GM12878 (cell line): Measurements from ENCODE around the gene GLB1L. TPM values are rescaled to one million over a fixed set of nuclear protein-coding genes. Genes with fewer than 3 reads are reported as not detected.

Experiments
- ATAC-seq: fragments of 200-7000 bp; cut with Tn5 transposase; 3 replicates; pipeline ENCODE4 v1.9.1; 2020; ENCODE audit warnings: mild to moderate bottlenecking, moderate library complexity
- BruUV-seq: library from RNA; stranded (reverse); fragments of 400-500 nt; replicated peaks from 2 replicates; lab custom pipeline; 2021; lab: Mats Ljungman, UMichigan
- CTCF ChIA-PET: fragments of 300-600 bp; sonication (Branson Sonifier 250); formaldehyde crosslinking; extraction: SDS; loops from one replicate; lab custom pipeline; 2021; ENCODE audit warnings: inconsistent platforms; lab: Yijun Ruan, JAX
- POLR2A ChIA-PET: fragments of 350-600 bp; formaldehyde crosslinking; extraction: SDS; loops from one replicate; lab custom pipeline; 2021; ENCODE audit warnings: inconsistent platforms; lab: Charles Lee
- RAD21 ChIA-PET: fragments of 300-600 bp; sonication (Branson Sonifier 250); formaldehyde crosslinking; loops from one replicate; lab custom pipeline; 2023; ENCODE audit warnings: antibody characterized with exemption; ENCODE audit not compliant: unreplicated experiment; lab: Charles Lee
- SMC1A ChIA-PET: fragments of 300-600 bp; sonication (Branson Sonifier 250); formaldehyde crosslinking; loops from one replicate; lab custom pipeline; 2023; ENCODE audit not compliant: unreplicated experiment, uncharacterized antibody; lab: Charles Lee
- DNase-seq: peaks from one replicate; pipeline ENCODE4 v3.0.0-alpha.2; 2011; ENCODE audit warnings: low read depth, low spot score
- FAIRE-seq: peaks from 3 replicates; lab custom pipeline; 2011; peaks lifted over from hg19 to GRCh38; lab: Jason Lieb, UNC
- H2AFZ ChIP-seq: 2 replicates; pipeline ENCODE4 v1.6.0; 2011; ENCODE audit warnings: low read depth, low read length, control low read depth; ENCODE audit not compliant: control insufficient read depth
- H3K27ac ChIP-seq: 2 replicates; pipeline ENCODE4 v1.5.1; 2011; ENCODE audit warnings: control low read depth; ENCODE audit not compliant: control insufficient read depth, insufficient read depth
- H3K27me3 ChIP-seq, 2 experiments: replicated peaks in 1 of 2; 2 replicates each; pipeline versions ENCODE4 v1.6.0 to v1.6.1; 2011; ENCODE audit warnings: low read length in 1 of 2; ENCODE audit not compliant: control insufficient read depth in 2 of 2, insufficient read depth in 2 of 2
- H3K36me3 ChIP-seq, 2 experiments: 2 replicates each; pipeline ENCODE4 v1.5.1; 2011; ENCODE audit warnings: low read length in 1 of 2; ENCODE audit not compliant: control insufficient read depth in 2 of 2, insufficient read depth in 2 of 2
- H3K4me1 ChIP-seq: 2 replicates; pipeline ENCODE4 v1.6.1; 2011; ENCODE audit warnings: mild to moderate bottlenecking, low read length, moderate library complexity, mixed read lengths; ENCODE audit not compliant: control insufficient read depth, insufficient read depth
- H3K4me2 ChIP-seq: 2 replicates; pipeline ENCODE4 v1.6.0; 2011; ENCODE audit warnings: control low read depth; ENCODE audit not compliant: control insufficient read depth, insufficient read depth
- H3K4me3 ChIP-seq: fragments of 200-600 bp; sonication (generic); 2 replicates; pipeline ENCODE4 v1.5.1; 2016
- H3K79me2 ChIP-seq: 2 replicates; pipeline ENCODE4 v1.6.0; 2011; ENCODE audit warnings: low read length; ENCODE audit not compliant: control insufficient read depth, insufficient read depth
- H3K9ac ChIP-seq: 2 replicates; pipeline ENCODE4 v1.8.0; 2011; ENCODE audit warnings: low read length, control low read depth, mixed read lengths; ENCODE audit not compliant: control insufficient read depth, insufficient read depth
- H3K9me3 ChIP-seq: replicated peaks from 3 replicates; pipeline ENCODE4 v1.5.1; 2011; ENCODE audit warnings: mild to moderate bottlenecking, low read length; ENCODE audit not compliant: control insufficient read depth, insufficient read depth
- H4K20me1 ChIP-seq: 2 replicates; pipeline ENCODE4 v1.6.0; 2011; ENCODE audit not compliant: control insufficient read depth, insufficient read depth
- CBFB ChIP-seq: IDR thresholded peaks from 2 replicates; pipeline ENCODE4 v1.6.1; 2016; ENCODE audit warnings: antibody characterized with exemption, low read depth
- DPF2 ChIP-seq: fragments of 450-650 bp; IDR thresholded peaks from 2 replicates; pipeline ENCODE4 v1.6.1; 2017; ENCODE audit warnings: mild to moderate bottlenecking
- ETV6 ChIP-seq, 2 experiments: fragments of 450-650 bp in 1 of 2; IDR thresholded peaks in 1 of 2; conservative IDR thresholded peaks in 1 of 2; 2 replicates each; pipeline ENCODE4 v1.6.1; 2014; ENCODE audit warnings: antibody characterized with exemption in 1 of 2, borderline replicate concordance in 1 of 2, low read depth in 1 of 2, mild to moderate bottlenecking in 1 of 2, moderate library complexity in 1 of 2
- IKZF2 ChIP-seq, 2 experiments: fragments of 450-650 bp; IDR thresholded peaks; 2 replicates each; pipeline ENCODE4 v1.6.1; 2017; ENCODE audit warnings: mild to moderate bottlenecking in 2 of 2, moderate library complexity in 2 of 2
- IRF4 ChIP-seq: IDR thresholded peaks from 2 replicates; pipeline ENCODE4 v1.6.1; 2011; ENCODE audit warnings: low read depth, low read length
- KDM1A ChIP-seq: fragments of 200-600 bp; sonication (generic); IDR thresholded peaks from 2 replicates; pipeline ENCODE4 v1.6.1; 2016; ENCODE audit warnings: borderline replicate concordance
- NFIC ChIP-seq: IDR thresholded peaks from 2 replicates; pipeline ENCODE4 v1.6.1; 2012; ENCODE audit warnings: low read depth, mild to moderate bottlenecking, inconsistent platforms, low read length, moderate library complexity
- POLR2A ChIP-seq: IDR thresholded peaks from 2 replicates; pipeline ENCODE4 v1.6.1; 2011; ENCODE audit warnings: low read depth, mild to moderate bottlenecking, low read length
- RCOR1 ChIP-seq: conservative IDR thresholded peaks from 2 replicates; pipeline ENCODE4 v1.6.1; 2012; ENCODE audit warnings: low read depth, low read length, improper control_type of control experiment
- TARDBP ChIP-seq: IDR thresholded peaks from 2 replicates; pipeline ENCODE4 v1.6.1; 2016; ENCODE audit warnings: borderline replicate concordance
- YY1 ChIP-seq: IDR thresholded peaks from 2 replicates; pipeline ENCODE4 v1.6.1; 2011; ENCODE audit warnings: low read depth, mild to moderate bottlenecking, low read length
- ZNF622 ChIP-seq: fragments of 450-650 bp; IDR thresholded peaks from 2 replicates; pipeline ENCODE4 v1.6.1; 2017; ENCODE audit warnings: mild to moderate bottlenecking, inconsistent platforms
- WGBS: methylation state at CpG from one replicate; pipeline ENCODE4 v1.1.6; 2016; ENCODE audit warnings: low lambda C conversion rate; ENCODE audit not compliant: insufficient replicate concordance, insufficient coverage; ENCODE audit errors: missing lambda C conversion rate; 5-methylcytosine and 5-hydroxymethylcytosine counted together
- in situ Hi-C: fragments of 300-500 bp; cut with MboI; formaldehyde crosslinking; loops from 9 replicates; pipeline ENCODE4 v1.14.3; 2018; ENCODE audit warnings: mixed read lengths
- intact Hi-C: fragments of 100-400 bp; cut with micrococcal nuclease; formaldehyde crosslinking; loops from one replicate; pipeline ENCODE4 v1.14.2; 2022; ENCODE audit not compliant: unreplicated experiment
- polyA plus RNA-seq, 11 experiments: library from polyadenylated mRNA; depleted of rRNA in 4 of 11; unstranded in 6 of 11; stranded (reverse) in 5 of 11; fragments of >200 nt; fragmentation: Nextera tagmentation in 4 of 11; fragmentation: Illumina TruSeq in 1 of 11; extraction: Ambion mirVana in 4 of 11; extraction: Trizol in 1 of 11; gene quantifications; 1 replicate in 1 of 11; 2 replicates in 10 of 11; pipeline versions ENCODE4 v1.2.1 to v1.2.3, GENCODE V29; 2011 to 2016; ENCODE audit warnings: inconsistent platforms in 2 of 11, missing spikeins in 2 of 11, low read depth in 1 of 11
- total RNA-seq, 4 experiments: library from RNA; depleted of rRNA in 3 of 4; stranded (reverse); fragments of >200 nt in 3 of 4; fragmentation: Illumina TruSeq in 1 of 4; extraction: Trizol in 1 of 4; gene quantifications; 2 replicates each; pipeline versions ENCODE4 v1.2.1 to v1.2.3, GENCODE V29; 2013 to 2021
- TF ChIP-seq, protein P1 (sequence below), 3 experiments: IDR thresholded peaks in 2 of 3; conservative IDR thresholded peaks in 1 of 3; 2 replicates each; pipeline ENCODE4 v1.5.1; 2011; ENCODE audit warnings: low read depth in 3 of 3, low read length in 3 of 3, mild to moderate bottlenecking in 3 of 3, control low read depth in 2 of 3, moderate library complexity in 2 of 3, inconsistent platforms in 1 of 3, mixed read lengths in 1 of 3; ENCODE audit not compliant: control insufficient read depth in 2 of 3, insufficient read depth in 1 of 3; ENCODE audit errors: extremely low read depth in 1 of 3
- TF ChIP-seq, protein P2 (sequence below): IDR thresholded peaks from 2 replicates; pipeline ENCODE4 v1.6.1; 2011; ENCODE audit warnings: low read depth, mild to moderate bottlenecking, low read length, moderate library complexity, borderline replicate concordance; ENCODE audit errors: extremely low read depth

GLB1L gene
- total and polyA plus RNA-seq, 10 of the 15 experiments (the other 5 are each of a cell fraction or from before 2014, with no cell fraction given), result 0.29 to 4.6 (median 2.7) TPM

GRCh38 chr2:219213026-219213415 lies 32.2 kb downstream of the GLB1L start:
- Histone ChIP-seq H3K4me2 (no peak overlapping the region), H4K20me1 (no peaks in the 10 kb centered on the region), H3K36me3 (peaks cover 0 to 15% of the 10 kb centered on the region in 2 experiments; a peak in 3 of 4 replicates), H3K9me3 (no peaks in the 10 kb centered on the region), H2AFZ (no peak overlapping the region), H3K4me3 (no peak overlapping the region), H3K27me3 (no peaks in the 10 kb centered on the region), H3K27ac (no peak overlapping the region), H3K9ac (no peak overlapping the region), H3K79me2 (peaks cover 6% of the 10 kb centered on the region), H3K4me1 (peaks cover 8% of the 10 kb centered on the region)
- no peak for TF ChIP-seq POLR2A
- TF ChIP-seq CBFB, result no peak
- TF ChIP-seq YY1, result no peak
- no peak for TF ChIP-seq TARDBP
- TF ChIP-seq DPF2, result no peak
- TF ChIP-seq NFIC, result no peak
- no peak for TF ChIP-seq IKZF2 (IDR thresholded peaks at IDR 0.05)
- TF ChIP-seq ZNF622, result no peak
- TF ChIP-seq ETV6 (conservative IDR thresholded peaks at IDR 0.05 in 1 of 2, IDR thresholded peaks at IDR 0.05 in 1 of 2; ENCODE audit: borderline replicate concordance in 1 of 2, low read depth in 1 of 2), result no peak
- no peak for TF ChIP-seq IRF4
- no peak for TF ChIP-seq KDM1A
- TF ChIP-seq RCOR1, result no peak
- TF ChIP-seq, protein P1, sequence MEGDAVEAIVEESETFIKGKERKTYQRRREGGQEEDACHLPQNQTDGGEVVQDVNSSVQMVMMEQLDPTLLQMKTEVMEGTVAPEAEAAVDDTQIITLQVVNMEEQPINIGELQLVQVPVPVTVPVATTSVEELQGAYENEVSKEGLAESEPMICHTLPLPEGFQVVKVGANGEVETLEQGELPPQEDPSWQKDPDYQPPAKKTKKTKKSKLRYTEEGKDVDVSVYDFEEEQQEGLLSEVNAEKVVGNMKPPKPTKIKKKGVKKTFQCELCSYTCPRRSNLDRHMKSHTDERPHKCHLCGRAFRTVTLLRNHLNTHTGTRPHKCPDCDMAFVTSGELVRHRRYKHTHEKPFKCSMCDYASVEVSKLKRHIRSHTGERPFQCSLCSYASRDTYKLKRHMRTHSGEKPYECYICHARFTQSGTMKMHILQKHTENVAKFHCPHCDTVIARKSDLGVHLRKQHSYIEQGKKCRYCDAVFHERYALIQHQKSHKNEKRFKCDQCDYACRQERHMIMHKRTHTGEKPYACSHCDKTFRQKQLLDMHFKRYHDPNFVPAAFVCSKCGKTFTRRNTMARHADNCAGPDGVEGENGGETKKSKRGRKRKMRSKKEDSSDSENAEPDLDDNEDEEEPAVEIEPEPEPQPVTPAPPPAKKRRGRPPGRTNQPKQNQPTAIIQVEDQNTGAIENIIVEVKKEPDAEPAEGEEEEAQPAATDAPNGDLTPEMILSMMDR (IDR thresholded peaks at IDR 0.05 in 2 of 3, conservative IDR thresholded peaks at IDR 0.05 in 1 of 3; ENCODE audit: control insufficient read depth in 2 of 3, extremely low read depth in 1 of 3, insufficient read depth in 1 of 3, low read depth in 3 of 3, low read length in 3 of 3), result no peak
- TF ChIP-seq, protein P2, sequence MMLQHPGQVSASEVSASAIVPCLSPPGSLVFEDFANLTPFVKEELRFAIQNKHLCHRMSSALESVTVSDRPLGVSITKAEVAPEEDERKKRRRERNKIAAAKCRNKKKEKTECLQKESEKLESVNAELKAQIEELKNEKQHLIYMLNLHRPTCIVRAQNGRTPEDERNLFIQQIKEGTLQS, result no peak
- FAIRE-seq (no peak), DNase-seq (no peak), ATAC-seq (no peak)
- intact Hi-C loops, result no loop called here
- ChIA-PET SMC1A (interaction anchor here (1.7 kb wide), 1 partner anchor 42 kb away, joined by 4 read pairs; no protein-coding TSS in a partner anchor), RAD21 (no interaction called here), POLR2A (no interaction called here), CTCF (interaction anchor here (1.4 to 3.0 kb wide), 3 partner anchors 39 to 82 kb away, joined by 4 to 20 read pairs (median 11); partner anchors contain the start of gene SLC23A3)
- in situ Hi-C loops, result no loop called here
- 83% methylated on average over 8 of the region's 8 CpGs for WGBS
- no TSS peak for BruUV-seq
